Epithelial cell of esophagus (primary cell): ENCODE measurements around the gene NALCN.

Experiments used
- DNase-seq: peaks from one replicate; pipeline ENCODE4 v3.0.0; 2010; ENCODE audit warnings: low read depth
- H3K4me3 ChIP-seq: 2 replicates; pipeline ENCODE4 v1.5.1; 2011; ENCODE audit warnings: mild to moderate bottlenecking, low read length, control low read depth
- TF ChIP-seq, protein P1 (sequence below): IDR thresholded peaks from 2 replicates; pipeline ENCODE4 v1.5.1; 2011; ENCODE audit warnings: low read depth, mild to moderate bottlenecking, low read length, control low read depth, inconsistent platforms; ENCODE audit not compliant: insufficient read depth; ENCODE audit errors: missing control alignments

Gene NALCN

DNA sequence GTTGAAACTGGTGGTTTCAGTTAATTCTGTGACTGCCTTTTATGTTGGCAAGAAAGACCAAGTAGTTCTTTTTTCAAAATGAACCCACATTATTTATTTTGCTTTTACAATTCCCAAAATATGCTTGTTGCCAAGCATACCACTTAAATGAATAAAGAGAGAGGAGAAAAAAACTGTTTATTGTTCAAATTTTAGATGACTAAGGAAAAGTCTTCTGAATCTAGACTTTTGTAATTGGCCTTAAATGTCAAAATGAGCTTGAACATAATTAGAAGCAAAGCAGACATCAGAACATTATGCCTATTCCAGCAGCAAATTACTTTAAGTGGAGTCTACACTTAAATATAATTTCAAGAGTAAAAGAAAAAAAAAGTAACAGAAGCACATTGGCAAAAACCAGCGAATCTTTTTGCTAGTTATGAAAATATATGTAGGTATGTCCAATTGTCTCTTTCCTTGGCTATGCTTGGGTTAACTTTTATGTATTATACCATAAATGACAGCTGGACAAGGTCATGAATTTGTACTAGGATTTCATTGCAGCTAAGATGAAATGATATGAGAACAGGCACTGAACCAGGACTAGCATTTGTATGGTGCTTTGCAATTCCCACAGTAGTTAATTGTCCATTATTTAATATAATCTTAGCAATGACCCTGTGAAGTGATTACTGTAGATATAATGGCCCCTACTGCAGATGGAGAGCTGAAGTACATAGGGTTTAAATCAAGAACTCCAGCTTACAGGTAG lies 211.9 kb downstream of the NALCN start:
- TF ChIP-seq, protein P1, sequence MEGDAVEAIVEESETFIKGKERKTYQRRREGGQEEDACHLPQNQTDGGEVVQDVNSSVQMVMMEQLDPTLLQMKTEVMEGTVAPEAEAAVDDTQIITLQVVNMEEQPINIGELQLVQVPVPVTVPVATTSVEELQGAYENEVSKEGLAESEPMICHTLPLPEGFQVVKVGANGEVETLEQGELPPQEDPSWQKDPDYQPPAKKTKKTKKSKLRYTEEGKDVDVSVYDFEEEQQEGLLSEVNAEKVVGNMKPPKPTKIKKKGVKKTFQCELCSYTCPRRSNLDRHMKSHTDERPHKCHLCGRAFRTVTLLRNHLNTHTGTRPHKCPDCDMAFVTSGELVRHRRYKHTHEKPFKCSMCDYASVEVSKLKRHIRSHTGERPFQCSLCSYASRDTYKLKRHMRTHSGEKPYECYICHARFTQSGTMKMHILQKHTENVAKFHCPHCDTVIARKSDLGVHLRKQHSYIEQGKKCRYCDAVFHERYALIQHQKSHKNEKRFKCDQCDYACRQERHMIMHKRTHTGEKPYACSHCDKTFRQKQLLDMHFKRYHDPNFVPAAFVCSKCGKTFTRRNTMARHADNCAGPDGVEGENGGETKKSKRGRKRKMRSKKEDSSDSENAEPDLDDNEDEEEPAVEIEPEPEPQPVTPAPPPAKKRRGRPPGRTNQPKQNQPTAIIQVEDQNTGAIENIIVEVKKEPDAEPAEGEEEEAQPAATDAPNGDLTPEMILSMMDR: no peak
- no peak for DNase-seq
- H3K4me3 ChIP-seq: no peak overlapping the region

DNA sequence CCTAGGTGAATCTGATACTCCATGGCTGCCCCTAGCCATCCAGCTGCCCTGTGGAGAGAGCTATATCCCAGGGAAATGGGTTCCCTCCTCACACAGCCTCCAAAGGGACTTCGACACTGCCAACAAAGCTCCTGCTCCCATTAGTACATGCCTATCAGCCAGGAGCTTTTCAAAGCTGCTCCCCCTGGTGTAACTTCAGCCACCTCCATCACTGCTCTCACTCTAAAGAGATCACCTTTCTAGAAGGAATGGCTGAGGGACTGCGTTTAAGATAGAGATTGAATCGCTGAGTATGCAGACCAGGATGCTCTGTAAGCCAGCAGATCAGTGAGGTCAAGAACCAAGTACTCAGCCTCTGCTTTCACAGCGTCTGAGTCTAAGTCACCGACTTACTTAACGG lies 213.7 kb downstream of the NALCN start:
- no peak overlapping the region for H3K4me3 ChIP-seq
- no peak for DNase-seq

DNA sequence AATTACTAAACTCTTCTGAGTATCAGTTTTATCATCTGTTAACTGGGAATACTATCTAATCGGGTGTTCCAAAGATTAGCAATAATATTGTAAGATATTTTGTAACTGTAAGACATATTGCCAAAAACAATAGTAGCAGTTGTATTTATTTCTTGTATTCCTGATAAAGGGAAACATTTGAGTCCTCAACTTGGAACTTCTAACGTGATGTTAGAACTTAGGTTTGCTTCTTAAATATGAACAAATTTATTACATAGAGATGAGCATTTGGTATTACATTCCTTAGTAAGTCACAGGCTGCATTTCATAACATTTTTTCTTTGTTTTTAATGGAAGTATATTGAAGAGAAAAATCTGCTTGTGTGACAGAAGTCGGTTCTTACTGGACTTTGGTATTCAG lies 225.3 kb downstream of the NALCN start:
- no peak overlapping the region for H3K4me3 ChIP-seq
- DNase-seq: no peak
- TF ChIP-seq, protein P1: no peak

More for the DNA sequence above, 213.7 kb downstream of the NALCN start:
- TF ChIP-seq, protein P1: no peak

DNA sequence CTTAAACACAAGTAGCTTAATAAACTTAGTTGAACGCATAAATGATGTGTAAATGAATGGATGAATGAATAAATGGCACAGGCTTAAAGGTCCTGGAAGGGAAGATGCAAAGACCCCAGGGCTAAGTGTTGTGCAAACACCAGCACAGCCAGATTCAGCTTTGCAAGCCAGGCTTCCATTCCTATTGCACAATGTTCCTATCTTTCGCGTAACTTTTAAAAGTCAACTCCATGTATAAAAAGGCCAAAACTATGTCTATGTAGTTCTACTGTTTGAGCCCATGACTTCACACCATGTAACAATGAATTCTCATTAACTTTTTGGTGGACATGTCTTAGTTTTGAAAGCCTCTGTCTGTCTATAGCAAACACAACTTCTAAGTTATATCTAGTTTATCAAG lies 226.0 kb downstream of the NALCN start:
- TF ChIP-seq, protein P1: no peak
- no peak overlapping the region for H3K4me3 ChIP-seq
- peak; percentile 7 for DNase-seq

DNA sequence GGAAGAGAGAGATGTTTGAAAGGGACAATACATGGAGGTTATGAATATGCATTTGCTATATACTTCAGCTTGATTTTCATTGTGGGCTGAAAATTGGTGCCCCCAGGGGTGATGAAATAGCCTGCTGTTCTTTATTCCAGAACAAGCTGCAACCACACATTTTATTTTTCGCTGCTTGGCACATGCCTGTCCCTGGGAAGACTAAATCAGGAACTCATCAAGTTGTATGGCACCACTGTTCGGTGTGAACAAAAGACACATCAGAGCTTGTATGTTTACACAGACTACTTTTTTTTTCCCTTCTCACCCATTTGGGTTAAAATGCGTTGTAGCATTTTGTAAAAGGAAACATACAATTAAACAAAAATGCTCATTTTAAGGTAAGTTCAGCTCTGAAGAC lies 230.7 kb downstream of the NALCN start:
- no peak for DNase-seq
- TF ChIP-seq, protein P1: no peak
- no peak overlapping the region for H3K4me3 ChIP-seq

DNA sequence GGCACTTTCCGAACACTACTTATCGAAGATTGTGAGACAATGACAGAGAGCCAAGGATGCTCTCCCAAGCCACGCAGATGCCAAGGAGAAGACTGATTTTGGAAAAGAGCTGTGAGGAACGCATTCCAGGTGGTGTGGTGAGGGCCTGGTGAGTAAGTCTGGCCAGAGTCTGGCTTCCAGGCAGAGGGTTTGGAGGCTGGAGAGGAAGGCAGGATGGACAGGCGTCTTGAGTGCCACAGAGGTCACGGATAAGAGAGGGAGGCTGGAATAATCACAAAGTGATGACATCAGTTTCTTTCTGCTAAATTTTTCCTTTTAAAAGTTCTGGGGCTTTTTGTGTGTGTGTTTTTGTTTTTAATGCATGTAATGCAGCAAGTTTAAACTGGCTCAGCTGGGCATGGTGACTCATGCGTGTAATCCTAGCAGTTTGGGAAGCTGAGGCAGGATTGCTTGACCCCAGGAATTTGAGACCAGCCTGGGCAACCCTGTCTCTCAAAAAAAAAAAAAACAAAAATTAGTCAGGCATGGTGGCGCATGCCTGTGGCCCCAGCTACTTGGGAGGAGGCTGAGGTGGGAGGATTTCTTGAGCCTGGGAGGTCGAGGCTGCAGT lies 235.1 kb downstream of the NALCN start:
- TF ChIP-seq, protein P1: no peak
- DNase-seq: peak; percentile 74
- no peak overlapping the region for H3K4me3 ChIP-seq
